GM12891 (cell line): Measurements from ENCODE around the gene ZNF136.

Experiments
- POLR2A ChIP-seq: IDR thresholded peaks from 2 replicates; pipeline ENCODE4 v1.6.1; 2011; ENCODE audit warnings: low read depth, low read length, control low read depth
- POLR2AphosphoS5 ChIP-seq: IDR thresholded peaks from 2 replicates; pipeline ENCODE4 v1.6.1; 2011; ENCODE audit warnings: low read depth, low read length, control low read depth
- POU2F2 ChIP-seq: IDR thresholded peaks from 2 replicates; pipeline ENCODE4 v1.6.1; 2011; ENCODE audit warnings: low read depth, mild to moderate bottlenecking, control low read depth, low read length, moderate library complexity
- TAF1 ChIP-seq: IDR thresholded peaks from 2 replicates; pipeline ENCODE4 v1.6.1; 2011; ENCODE audit warnings: low read depth, low read length, control low read depth

DNA sequence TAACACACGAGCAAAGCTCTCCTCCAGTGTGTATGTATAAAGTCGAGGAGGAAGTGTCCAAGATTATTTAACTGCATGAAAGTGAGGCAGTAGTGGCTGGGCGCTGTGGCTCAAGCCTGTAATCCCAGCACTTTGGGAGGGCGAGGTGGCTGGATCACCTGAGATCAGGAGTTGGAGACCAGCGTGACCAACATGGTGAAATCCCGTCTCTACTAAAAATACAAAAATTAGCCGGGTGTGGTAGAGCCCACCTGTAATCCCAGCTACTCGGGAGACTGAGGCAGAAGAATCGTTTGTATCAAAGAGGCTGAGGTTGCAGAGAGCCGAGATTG, 21.5 kb upstream of the ZNF136 start:
- no peak for TF ChIP-seq POLR2A
- TF ChIP-seq TAF1, result no peak
- no peak for TF ChIP-seq POLR2AphosphoS5
- TF ChIP-seq POU2F2, result no peak
